DMS153 treated with DMSO at 0.1 percent for 48 hours (cell line): ENCODE data around the gene B2M.
"Not testable (repeated sequence)": the region's sequence is repeated elsewhere in the genome, so short reads cannot be mapped to it uniquely, and the experiment has no call there.

Experiments
- DNase-seq: peaks from one replicate; lab custom pipeline; 2025; ENCODE audit not compliant: unreplicated experiment; lab: John Stamatoyannopoulos, UW

Gene B2M

DNA sequence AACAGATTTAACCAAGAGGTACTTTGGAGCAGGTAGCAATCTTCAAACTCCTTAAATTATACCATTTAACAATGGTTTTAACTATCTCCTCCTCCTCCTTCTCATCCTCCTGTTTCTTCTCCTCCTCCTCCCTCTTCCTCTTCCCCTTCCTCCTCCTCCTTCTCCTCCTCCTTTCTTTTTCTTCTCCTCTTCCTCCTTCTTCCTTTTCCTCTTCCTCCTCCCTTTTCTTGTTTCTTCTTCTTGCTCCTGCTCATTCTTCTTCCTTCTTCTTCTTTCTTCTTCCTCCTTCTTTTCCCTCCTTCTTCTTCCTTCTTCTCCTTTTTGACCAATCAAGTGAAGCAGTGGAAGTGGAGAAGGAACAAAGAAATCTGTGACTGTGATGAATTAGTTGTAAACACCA is 14.3 kb upstream of the B2M start:
- DNase-seq: no peak

DNA sequence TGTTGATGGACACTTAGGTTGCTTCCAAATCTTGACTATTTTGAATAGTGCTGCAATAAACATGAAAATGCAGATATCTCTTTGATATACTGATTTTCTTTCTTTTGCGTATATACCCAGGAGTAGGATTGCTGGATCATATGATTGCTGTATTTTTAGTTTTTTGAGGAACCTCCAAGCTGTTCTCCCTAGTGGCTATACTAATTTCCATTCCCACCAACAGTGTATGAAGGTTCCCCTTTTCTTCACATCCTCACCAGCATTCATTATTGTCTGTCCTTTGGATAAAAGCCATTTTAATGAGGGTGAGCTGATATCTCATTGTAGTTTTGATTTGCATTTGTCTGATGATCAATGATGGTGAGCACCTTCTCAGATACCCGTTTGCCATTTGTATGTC is 12.7 kb upstream of the B2M start:
- DNase-seq: no peak

DNA sequence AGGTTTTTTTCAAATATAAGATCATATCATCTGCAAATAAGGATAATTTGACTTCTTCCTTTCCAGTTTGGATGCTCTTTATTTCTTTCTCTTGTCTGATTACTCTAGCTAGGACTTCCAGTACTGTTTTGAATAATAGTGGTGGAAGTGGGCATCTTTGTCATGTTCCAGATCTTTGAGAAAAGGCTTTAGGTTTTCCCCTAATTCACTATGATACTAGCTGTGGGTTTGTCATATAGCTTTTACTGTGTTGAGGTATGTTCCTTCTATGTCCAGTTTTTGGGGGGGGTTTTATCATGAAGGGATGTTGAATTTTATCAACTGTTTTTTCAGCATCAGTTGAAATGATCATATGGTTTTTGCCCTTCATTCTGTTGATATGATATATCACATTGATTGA is 10.6 kb upstream of the B2M start:
- DNase-seq: not testable (repeated sequence)

DNA sequence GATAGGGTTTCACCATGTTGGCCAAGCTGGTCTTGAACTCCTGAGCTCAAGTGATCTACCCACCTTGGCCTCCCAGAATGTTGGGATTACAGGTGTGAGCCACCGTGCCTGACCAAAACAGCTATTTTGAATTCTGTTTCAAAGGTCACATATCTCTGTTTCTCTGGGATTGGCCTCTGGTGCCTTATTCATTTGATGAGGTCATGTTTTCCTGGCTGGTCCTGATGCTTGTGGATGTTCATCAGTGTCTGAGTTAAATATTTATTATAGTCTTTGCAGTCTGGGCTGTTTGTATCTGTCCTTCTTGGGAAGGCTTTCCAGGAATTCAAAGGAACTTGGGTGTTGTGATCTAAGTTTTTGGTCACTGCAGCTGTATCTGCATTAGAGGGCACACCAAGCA is 5.3 kb upstream of the B2M start:
- DNase-seq: no peak

DNA sequence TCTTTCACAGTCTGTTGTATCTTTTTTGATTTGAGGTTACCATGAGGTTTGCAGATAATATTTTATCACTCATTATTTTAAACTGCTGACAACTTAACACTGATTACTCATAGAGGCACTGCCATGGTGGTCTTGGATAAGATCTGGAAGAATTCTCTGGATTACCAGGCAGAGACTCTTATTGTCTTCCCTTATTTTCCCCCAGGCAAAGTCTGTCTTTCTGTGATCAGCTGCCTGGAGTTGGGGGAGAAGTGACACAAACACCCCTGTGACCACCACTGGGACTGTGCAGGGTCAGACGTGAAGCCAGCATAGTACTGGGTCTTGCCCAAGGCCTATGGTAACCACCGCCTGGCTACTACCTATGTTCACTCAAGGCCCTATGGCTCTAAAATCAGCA is 4.9 kb upstream of the B2M start:
- no peak for DNase-seq

DNA sequence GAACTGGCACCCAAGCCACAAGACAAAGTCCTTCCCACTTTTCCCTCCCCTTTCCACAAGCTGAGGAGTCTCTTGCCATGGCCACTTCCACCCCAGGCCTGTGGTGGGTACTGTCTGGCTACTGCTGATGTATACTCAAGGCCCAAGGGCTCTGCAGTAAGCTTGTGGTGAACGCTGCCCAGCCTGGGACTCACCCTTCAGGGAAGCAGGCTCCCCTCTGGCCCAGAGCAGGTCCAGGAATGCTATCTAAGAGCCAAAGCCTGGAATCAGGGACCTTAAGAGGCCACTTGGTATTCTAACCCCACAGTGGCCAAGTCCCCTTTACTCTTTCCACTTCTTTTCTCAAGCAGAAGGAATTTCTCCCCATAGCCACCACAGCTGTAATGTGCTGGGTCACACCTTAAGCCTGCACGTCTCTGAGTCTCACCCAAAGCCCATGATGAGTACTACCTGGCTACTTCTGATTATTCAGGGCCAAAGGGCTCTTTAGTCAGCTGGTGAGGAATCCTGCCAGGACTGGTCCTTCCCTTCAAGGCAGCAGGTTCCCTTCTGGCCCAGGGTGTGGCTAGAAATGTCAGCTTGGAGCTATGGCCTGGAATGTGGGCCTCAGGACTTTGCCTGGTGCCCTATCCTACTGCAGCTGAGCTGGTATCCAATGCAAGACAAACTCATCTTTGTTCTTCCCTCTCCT is 4.2 kb upstream of the B2M start:
- no peak for DNase-seq

DNA sequence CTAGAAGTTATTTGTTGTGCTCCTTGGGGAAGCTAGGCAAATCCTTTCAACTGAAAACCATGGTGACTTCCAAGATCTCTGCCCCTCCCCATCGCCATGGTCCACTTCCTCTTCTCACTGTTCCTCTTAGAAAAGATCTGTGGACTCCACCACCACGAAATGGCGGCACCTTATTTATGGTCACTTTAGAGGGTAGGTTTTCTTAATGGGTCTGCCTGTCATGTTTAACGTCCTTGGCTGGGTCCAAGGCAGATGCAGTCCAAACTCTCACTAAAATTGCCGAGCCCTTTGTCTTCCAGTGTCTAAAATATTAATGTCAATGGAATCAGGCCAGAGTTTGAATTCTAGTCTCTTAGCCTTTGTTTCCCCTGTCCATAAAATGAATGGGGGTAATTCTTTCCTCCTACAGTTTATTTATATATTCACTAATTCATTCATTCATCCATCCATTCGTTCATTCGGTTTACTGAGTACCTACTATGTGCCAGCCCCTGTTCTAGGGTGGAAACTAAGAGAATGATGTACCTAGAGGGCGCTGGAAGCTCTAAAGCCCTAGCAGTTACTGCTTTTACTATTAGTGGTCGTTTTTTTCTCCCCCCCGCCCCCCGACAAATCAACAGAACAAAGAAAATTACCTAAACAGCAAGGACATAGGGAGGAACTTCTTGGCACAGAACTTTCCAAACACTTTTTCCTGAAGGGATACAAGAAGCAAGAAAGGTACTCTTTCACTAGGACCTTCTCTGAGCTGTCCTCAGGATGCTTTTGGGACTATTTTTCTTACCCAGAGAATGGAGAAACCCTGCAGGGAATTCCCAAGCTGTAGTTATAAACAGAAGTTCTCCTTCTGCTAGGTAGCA is 851 bp upstream of the B2M start:
- DNase-seq: no peak

DNA sequence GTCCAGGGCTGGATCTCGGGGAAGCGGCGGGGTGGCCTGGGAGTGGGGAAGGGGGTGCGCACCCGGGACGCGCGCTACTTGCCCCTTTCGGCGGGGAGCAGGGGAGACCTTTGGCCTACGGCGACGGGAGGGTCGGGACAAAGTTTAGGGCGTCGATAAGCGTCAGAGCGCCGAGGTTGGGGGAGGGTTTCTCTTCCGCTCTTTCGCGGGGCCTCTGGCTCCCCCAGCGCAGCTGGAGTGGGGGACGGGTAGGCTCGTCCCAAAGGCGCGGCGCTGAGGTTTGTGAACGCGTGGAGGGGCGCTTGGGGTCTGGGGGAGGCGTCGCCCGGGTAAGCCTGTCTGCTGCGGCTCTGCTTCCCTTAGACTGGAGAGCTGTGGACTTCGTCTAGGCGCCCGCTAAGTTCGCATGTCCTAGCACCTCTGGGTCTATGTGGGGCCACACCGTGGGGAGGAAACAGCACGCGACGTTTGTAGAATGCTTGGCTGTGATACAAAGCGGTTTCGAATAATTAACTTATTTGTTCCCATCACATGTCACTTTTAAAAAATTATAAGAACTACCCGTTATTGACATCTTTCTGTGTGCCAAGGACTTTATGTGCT is 527 bp downstream of the B2M start:
- no peak for DNase-seq

DNA sequence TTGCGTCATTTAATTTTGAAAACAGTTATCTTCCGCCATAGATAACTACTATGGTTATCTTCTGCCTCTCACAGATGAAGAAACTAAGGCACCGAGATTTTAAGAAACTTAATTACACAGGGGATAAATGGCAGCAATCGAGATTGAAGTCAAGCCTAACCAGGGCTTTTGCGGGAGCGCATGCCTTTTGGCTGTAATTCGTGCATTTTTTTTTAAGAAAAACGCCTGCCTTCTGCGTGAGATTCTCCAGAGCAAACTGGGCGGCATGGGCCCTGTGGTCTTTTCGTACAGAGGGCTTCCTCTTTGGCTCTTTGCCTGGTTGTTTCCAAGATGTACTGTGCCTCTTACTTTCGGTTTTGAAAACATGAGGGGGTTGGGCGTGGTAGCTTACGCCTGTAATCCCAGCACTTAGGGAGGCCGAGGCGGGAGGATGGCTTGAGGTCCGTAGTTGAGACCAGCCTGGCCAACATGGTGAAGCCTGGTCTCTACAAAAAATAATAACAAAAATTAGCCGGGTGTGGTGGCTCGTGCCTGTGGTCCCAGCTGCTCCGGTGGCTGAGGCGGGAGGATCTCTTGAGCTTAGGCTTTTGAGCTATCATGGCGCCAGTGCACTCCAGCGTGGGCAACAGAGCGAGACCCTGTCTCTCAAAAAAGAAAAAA is 1.2 kb downstream of the B2M start:
- no peak for DNase-seq

DNA sequence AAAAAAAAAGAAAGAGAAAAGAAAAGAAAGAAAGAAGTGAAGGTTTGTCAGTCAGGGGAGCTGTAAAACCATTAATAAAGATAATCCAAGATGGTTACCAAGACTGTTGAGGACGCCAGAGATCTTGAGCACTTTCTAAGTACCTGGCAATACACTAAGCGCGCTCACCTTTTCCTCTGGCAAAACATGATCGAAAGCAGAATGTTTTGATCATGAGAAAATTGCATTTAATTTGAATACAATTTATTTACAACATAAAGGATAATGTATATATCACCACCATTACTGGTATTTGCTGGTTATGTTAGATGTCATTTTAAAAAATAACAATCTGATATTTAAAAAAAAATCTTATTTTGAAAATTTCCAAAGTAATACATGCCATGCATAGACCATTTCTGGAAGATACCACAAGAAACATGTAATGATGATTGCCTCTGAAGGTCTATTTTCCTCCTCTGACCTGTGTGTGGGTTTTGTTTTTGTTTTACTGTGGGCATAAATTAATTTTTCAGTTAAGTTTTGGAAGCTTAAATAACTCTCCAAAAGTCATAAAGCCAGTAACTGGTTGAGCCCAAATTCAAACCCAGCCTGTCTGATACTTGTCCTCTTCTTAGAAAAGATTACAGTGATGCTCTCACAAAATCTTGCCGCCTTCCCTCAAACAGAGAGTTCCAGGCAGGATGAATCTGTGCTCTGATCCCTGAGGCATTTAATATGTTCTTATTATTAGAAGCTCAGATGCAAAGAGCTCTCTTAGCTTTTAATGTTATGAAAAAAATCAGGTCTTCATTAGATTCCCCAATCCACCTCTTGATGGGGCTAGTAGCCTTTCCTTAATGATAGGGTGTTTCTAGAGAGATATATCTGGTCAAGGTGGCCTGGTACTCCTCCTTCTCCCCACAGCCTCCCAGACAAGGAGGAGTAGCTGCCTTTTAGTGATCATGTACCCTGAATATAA is 2.0 kb downstream of the B2M start:
- DNase-seq: no peak

DNA sequence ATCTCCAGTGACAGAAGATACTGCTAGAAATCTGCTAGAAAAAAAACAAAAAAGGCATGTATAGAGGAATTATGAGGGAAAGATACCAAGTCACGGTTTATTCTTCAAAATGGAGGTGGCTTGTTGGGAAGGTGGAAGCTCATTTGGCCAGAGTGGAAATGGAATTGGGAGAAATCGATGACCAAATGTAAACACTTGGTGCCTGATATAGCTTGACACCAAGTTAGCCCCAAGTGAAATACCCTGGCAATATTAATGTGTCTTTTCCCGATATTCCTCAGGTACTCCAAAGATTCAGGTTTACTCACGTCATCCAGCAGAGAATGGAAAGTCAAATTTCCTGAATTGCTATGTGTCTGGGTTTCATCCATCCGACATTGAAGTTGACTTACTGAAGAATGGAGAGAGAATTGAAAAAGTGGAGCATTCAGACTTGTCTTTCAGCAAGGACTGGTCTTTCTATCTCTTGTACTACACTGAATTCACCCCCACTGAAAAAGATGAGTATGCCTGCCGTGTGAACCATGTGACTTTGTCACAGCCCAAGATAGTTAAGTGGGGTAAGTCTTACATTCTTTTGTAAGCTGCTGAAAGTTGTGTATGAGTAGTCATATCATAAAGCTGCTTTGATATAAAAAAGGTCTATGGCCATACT is 4.0 kb downstream of the B2M start:
- no peak for DNase-seq

DNA sequence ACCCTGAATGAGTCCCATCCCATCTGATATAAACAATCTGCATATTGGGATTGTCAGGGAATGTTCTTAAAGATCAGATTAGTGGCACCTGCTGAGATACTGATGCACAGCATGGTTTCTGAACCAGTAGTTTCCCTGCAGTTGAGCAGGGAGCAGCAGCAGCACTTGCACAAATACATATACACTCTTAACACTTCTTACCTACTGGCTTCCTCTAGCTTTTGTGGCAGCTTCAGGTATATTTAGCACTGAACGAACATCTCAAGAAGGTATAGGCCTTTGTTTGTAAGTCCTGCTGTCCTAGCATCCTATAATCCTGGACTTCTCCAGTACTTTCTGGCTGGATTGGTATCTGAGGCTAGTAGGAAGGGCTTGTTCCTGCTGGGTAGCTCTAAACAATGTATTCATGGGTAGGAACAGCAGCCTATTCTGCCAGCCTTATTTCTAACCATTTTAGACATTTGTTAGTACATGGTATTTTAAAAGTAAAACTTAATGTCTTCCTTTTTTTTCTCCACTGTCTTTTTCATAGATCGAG is 4.5 kb downstream of the B2M start:
- DNase-seq: no peak

DNA sequence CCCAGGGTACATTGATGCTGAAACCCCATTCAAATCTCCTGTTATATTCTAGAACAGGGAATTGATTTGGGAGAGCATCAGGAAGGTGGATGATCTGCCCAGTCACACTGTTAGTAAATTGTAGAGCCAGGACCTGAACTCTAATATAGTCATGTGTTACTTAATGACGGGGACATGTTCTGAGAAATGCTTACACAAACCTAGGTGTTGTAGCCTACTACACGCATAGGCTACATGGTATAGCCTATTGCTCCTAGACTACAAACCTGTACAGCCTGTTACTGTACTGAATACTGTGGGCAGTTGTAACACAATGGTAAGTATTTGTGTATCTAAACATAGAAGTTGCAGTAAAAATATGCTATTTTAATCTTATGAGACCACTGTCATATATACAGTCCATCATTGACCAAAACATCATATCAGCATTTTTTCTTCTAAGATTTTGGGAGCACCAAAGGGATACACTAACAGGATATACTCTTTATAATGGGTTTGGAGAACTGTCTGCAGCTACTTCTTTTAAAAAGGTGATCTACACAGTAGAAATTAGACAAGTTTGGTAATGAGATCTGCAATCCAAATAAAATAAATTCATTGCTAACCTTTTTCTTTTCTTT is 5.8 kb downstream of the B2M start:
- DNase-seq: no peak

DNA sequence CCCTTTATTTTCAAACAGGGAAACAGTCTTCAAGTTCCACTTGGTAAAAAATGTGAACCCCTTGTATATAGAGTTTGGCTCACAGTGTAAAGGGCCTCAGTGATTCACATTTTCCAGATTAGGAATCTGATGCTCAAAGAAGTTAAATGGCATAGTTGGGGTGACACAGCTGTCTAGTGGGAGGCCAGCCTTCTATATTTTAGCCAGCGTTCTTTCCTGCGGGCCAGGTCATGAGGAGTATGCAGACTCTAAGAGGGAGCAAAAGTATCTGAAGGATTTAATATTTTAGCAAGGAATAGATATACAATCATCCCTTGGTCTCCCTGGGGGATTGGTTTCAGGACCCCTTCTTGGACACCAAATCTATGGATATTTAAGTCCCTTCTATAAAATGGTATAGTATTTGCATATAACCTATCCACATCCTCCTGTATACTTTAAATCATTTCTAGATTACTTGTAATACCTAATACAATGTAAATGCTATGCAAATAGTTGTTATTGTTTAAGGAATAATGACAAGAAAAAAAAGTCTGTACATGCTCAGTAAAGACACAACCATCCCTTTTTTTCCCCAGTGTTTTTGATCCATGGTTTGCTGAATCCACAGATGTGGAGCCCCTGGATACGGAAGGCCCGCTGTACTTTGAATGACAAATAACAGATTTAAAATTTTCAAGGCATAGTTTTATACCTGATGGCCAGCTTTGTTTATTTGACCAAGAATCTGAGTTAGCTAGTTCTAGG is 7.0 kb downstream of the B2M start:
- DNase-seq: no peak

DNA sequence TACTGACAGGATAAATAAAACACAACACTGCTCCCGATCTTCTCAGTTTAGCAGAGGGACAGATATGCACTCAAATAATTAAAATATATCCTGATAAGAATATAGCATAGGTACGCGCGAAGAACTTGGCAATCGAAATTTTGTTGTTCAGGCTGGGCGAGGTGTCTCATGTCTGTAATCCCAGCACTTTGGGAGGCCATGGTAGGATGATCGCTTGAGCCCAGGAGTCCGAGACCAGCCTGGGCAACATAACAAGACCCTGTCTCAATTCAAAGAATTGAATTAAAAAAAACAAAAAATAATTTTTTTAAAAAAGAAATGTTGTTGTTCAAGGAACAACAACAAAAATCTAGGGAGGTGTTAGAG is 7.6 kb downstream of the B2M start:
- no peak for DNase-seq

DNA sequence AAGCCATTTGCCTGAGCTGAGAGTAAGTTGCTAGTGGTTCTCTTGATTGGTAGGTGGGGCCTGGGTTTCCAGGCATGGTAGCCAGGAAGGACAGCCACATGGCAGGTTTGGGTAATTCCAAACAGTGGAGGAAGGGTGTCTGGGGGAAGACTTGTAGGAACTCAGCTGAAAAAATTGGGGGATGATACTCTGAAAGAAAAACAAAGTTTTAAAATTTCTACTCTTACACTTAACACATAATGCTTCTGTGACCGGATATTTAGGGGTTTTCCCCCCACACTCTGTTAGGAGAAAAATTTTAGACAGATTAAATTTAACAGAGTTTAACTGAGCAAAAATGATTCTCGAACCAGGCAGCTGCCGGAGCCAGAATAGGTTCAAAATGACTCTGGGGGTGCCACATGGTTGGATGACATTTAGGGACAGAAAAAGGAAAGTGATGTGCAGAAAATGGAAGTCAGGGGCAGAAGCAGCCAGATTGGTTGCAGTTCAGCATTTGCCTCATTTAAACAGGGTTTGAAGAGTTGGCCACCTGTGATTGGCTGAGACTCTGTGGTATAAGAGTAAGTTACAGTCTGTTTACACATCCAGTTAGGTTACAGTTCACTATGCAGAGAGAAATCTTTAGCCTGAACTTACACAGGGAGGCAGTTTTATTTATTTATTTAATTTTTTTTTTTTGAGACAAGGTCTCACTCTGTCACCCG is 8.1 kb downstream of the B2M start:
- DNase-seq: no peak

DNA sequence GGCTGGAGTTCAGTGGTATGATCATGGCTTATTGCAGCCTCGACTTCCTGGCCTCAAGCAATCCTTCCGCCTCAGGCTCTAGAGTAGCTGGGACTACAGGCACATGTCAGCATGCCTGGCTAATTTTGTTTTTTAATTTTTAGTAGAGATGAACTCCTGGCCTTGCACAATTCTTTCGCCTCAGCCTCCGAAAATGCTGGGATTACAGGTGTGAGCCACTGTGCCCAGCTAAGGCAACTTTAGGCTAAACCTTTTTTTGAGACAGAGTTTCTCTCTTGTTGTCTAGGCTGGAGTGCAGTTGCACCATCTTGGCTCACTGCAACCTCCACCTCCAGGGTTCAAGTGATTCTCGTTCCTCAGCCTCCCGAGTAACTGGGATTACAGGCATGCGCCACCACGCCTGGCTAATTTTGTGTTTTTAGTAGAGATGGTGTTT is 8.7 kb downstream of the B2M start:
- DNase-seq: not testable (repeated sequence)
